Measurements from ENCODE around the gene CDKN2AIPNL.
"Not testable (repeated sequence)": the region's sequence is repeated elsewhere in the genome, so short reads cannot be mapped to it uniquely, and the experiment has no call there.

Gene CDKN2AIPNL

DNA sequence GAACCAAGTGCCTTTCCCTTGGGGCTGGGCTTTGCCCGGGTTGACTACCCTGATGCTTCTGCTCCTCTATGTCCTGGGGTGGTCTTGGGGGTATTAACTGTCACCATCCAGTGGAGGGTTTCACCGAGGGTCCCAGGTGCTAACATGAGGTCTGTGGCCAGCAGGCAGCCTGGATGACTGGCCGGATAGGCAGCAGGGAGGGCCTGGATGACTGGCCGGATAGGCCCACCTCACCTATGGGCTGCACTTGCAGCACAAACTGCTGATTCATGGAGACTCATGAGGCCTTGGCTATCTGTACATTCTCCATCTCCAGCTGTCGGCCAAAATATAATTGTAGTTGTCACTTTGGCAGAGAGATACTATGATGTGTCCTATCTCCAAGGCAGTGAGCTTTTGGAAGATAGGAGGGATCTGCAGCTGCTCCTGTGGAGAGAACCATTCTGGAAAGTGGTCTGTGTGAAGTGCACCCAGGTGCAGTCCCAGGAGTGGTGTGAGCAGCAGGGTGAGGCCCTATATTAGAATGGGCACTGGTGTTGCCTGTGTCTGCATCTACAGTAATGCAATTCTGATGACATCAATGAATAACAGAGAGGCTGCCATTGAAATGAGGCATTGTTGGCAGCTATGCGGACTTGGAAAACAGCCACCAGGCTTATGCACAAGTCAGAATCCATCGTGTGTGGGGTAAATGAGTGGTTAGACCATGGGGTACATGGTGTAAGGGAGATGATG is 26.3 kb upstream of the CDKN2AIPNL start:
- no peak for FAIRE-seq

GRCh38 chr5:134437340-134437846 is 25.7 kb upstream of the CDKN2AIPNL start:
- FAIRE-seq: no peak

DNA sequence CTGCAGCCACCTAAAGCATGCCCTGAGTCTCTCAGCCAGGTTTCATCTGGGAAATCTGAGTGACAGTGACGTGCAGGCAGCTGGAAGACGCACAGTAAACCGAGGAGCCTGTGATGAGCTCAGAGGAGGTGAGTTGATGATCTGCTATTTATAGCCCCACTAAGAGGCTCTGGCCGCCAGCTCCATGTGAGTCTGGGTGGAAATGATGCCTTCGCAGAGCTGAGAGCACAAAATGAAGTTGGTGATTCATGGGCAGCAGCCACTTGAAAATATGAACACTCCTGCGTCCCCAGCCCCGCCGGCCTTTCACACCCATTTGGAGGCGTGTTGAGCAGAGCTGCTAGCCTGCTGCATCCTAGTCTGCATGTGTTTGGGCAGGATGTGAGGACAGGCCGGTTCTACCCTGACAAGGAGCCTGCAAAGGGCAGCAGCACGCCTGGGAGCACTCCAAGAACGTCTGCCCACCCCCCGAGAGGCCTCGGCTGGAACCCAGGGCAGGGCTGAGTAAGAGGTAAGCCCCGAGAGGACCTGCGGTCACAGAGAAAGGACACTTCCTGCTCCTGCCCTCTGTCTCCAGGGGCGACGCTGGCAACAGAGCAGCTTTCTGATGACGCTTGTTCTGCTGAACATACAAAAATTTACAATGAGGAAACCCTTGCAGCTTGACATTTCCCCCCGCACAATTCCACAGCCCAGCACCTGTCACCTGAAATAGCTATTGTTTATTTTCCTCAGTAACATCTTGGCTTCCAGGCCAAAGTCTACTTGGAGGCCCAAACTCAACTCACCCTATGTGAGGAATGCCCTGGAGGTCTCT is 25.1 kb upstream of the CDKN2AIPNL start:
- peak; percentile 96 for FAIRE-seq

DNA sequence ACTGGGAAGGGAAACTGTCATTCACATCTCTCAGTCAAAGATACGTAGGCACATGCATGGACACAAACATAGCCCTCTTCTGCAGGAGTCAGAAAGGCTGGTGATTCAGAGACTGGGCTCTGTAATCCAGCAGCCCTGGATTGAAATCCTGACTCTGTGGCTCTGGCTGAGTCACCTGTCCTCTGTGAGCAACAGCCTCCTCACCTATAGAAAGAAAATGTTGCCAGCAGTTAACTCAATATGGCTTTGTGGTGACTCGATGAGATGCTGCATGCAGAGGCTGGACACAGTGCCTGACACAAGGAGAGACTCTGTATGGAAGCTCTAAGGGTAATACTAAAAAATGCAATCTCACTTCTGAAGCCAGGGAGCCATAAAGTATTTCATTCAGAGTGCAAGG is 23.9 kb upstream of the CDKN2AIPNL start:
- FAIRE-seq: no peak

DNA sequence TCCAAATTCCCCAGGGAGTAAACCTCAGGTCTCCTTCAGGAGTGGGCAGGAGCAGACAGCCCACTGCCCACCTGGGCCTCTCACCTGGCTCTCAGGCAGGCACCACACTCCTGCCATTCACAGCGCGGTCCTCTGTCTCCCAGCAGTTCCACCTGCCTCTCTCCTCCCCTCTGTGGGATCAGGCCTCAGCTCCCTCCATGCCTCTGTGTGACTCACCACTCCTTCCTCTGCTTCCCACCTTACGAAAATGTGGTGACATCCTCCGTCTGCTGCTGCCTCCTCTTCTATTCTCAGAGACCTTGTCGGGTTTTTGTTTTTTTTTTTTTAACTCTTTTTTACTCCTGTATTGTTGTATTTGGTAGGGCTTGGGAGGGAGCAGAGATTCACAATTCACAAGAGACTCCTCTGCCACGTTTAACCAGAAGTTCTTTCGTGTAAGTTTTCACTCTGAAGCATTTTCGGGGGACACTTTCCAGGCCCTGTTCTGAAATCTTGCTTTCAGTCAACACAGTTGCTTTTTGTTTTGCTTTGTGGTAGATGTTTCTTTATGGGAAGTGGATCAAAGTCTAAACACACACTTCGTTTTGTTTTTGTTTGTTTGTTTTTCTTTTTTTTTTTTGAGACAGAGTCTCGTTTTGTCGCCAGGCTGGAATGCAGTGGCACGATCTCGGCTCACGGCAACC is 21.1 kb upstream of the CDKN2AIPNL start:
- FAIRE-seq: no peak

DNA sequence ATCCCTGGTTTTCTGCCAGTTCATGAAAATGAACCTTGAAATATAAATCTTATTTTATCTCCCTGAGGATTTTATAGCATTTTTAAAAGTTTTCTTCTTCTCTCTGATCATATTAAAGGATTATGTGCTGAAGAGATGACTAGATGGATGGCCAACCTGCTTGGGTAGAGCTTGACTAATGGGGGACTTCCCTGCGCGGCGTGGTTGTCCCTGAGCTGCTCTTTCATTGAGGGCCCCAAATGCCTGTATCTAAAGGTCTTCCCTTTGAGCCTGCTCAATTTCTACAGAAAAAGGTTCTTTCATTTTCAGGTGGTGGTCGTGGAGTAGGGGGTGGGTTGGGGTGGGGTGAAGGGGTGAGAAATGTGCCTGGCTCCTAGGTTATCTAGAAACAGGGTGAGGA is 20.5 kb upstream of the CDKN2AIPNL start:
- no peak for FAIRE-seq

- FAIRE-seq: no peak
These were observed 18.4 kb upstream of the CDKN2AIPNL start for GRCh38 chr5:134430001-134430569.

- no peak for FAIRE-seq
These were observed 15.9 kb upstream of the CDKN2AIPNL start for GRCh38 chr5:134427540-134428041.

DNA sequence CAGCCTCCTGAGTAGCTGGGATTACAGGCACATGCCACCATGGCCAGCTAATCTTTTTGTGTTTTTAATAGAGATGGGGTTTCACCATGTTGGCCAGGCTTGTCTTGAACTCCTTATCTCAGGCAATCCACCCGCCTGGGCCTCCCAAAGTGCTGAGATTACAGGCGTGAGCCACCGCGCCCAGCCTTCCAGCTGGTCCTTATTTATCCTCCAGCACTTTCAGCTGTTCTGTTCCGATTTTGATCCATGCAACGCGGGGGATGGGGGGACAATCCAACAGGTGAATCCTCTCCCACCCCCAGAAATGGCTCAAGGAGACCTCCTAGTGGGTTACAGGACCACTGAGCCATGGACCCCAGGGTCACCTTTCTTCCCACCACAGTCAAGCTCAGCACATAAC is 14.7 kb upstream of the CDKN2AIPNL start:
- FAIRE-seq: no peak

GRCh38 chr5:134423376-134423775 is 11.7 kb upstream of the CDKN2AIPNL start:
- FAIRE-seq: no peak

GRCh38 chr5:134422791-134423365 is 11.2 kb upstream of the CDKN2AIPNL start:
- no peak for FAIRE-seq

DNA sequence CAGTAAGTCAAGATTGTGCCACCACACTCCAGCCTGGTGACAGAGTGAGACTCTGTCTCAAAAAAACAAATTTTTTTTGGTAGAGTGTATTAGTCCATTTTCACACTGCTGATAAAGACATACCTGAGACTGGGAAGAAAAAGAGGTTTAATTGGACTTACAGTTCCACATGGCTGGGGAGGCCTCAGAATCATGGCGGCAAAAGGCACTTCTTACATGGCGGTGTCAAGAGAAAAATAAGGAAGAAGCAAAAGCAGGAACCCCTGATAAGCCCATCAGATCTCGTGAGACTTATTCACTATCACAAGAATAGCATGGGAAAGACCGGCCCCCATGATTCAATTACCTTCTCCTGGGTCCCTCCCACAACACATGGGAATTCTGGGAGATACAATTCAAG is 9.4 kb upstream of the CDKN2AIPNL start:
- not testable (repeated sequence) for FAIRE-seq

DNA sequence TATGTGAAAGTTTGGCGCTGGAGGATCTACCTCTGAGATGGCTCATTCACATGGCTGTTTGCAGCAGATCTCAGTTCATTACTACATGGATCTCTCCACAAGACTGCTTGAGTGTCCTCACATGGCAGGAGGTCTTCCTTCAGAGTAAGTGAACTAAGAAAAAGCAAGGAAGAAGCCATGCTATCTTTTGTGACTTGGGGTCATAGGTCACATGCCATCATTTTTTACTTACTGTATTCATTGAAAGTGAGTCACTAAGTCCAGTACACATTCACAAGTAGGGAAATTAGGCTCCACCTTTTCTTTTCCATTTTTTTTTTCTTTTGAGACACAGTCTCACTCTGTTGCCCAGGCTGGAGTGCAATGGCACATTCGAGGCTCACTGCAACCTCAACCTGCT is 8.7 kb upstream of the CDKN2AIPNL start:
- no peak for FAIRE-seq

DNA sequence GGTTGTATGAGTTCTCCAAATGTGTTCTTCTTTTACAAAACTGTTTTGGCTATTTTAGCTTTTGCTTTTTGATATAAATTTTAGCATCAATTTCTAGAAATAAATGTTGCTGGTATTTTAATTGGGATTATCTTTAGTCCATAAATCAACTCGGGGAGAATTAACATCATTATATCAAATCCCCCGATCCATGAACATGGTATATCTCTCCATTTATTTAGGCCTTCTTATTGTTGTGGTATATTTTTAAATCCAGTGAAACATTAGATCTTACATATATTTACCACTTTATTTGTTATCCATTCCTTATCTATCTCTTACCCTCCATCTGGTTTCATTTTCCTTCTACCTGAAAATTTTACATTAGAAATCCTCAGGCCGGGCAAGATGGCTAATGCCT is 7.3 kb upstream of the CDKN2AIPNL start:
- no peak for FAIRE-seq

- FAIRE-seq: no peak
These were observed 6.0 kb upstream of the CDKN2AIPNL start for GRCh38 chr5:134417707-134418106.

DNA sequence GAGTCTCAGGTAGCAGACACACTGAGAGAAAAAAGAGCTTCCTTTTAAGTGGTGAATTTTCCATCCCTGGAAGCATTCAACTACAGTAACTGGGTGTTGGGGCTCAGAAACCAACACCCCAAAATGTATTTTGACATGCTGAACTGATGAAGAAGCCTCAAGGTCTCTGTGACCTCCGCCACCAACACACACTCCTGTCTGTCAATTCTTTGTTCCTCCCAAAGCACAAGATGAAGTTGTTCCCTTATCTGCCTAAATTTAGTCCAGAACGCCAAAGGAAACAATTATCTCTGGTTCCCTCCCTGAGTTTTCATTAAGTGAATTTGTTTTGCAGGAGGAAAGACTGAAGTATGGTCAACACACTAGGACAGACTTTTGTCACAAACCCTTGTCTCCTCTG is 1.4 kb upstream of the CDKN2AIPNL start:
- FAIRE-seq: no peak

GRCh38 chr5:134411228-134411545 is 494 bp downstream of the CDKN2AIPNL start:
- FAIRE-seq: no peak

DNA sequence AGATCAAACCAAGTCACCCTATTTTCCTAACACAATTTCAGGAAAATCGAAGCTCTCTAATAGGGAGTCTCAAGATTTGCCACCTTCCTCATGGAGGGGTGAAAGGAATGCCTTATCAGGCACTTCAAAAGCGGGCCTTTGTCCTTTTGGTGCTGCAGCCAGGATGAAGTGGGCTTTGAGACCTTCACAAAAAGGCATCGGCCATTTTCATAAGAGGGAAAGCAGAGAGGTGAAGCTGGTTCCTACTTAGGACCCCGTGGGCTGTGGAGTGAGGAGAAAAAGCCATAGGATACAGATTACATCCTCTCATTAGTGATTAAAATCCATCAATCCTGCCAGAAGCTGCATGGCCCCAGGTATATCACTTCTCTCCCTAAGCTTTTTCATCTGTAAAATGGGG is 859 bp downstream of the CDKN2AIPNL start:
- FAIRE-seq: no peak

- FAIRE-seq: no peak
These were observed 2.4 kb downstream of the CDKN2AIPNL start for GRCh38 chr5:134409321-134409720.

DNA sequence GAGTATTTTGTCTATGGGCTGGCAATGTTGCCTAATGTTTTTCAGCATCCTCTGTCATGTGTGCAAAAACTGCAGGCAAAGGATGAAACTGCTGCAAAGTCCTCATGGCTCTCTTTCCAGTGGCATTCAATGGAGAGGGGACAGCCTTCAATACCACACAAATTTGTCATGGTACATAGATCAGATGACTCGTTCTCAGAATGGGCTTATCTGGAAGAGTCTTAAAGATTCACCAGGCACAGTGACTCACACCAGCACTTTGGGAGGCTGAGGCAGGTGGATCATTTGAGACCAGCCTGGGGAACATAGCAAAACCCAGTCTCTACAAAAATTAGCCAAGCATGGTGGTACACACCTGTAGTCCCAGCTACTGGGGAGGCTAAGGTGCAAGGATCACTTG is 5.3 kb downstream of the CDKN2AIPNL start:
- no peak for FAIRE-seq

- FAIRE-seq: no peak
These were observed 7.7 kb downstream of the CDKN2AIPNL start for GRCh38 chr5:134403951-134404350.

- FAIRE-seq: no peak
These were observed 13.0 kb downstream of the CDKN2AIPNL start for GRCh38 chr5:134398609-134399155.

Data from islet of Langerhans (tissue), 1 donor.